Fibroblast of skin of right quadriceps (primary cell): Measurements from ENCODE around the gene SLF2.
"Not testable (repeated sequence)": the region's sequence is repeated elsewhere in the genome, so short reads cannot be mapped to it uniquely, and the experiment has no call there.

Source experiments
- DNase-seq: peaks from one replicate; pipeline ENCODE4 v3.0.0-alpha.2; 2013

Gene SLF2

GRCh38 chr10:100963826-100964225 lies 51.1 kb downstream of the SLF2 start:
- no peak for DNase-seq

GRCh38 chr10:100965820-100966219 lies 53.1 kb downstream of the SLF2 start:
- no peak for DNase-seq

- DNase-seq: no peak
Observed at GRCh38 chr10:100966887-100967286, 54.1 kb downstream of the SLF2 start.

GRCh38 chr10:100967332-100967731 lies 54.6 kb downstream of the SLF2 start:
- DNase-seq: no peak

GRCh38 chr10:100968062-100968736 lies 55.4 kb downstream of the SLF2 start:
- no peak for DNase-seq

- DNase-seq: no peak
Observed at GRCh38 chr10:100968863-100969186, 56.1 kb downstream of the SLF2 start.

- DNase-seq: no peak
Observed at GRCh38 chr10:100969187-100970075, 56.7 kb downstream of the SLF2 start, which contains the start of gene SEMA4G. Gene SEMA4G, plus strand, starts transcription at chr10:100969504. Its CDS starts 3,409 bp downstream, at chr10:100972913.

GRCh38 chr10:100970076-100970913 lies 57.5 kb downstream of the SLF2 start:
- no peak for DNase-seq

GRCh38 chr10:100970914-100971811 lies 58.4 kb downstream of the SLF2 start:
- DNase-seq: no peak

GRCh38 chr10:100972115-100972903 lies 59.5 kb downstream of the SLF2 start:
- DNase-seq: no peak

GRCh38 chr10:100972904-100973535 lies 60.3 kb downstream of the SLF2 start:
- no peak for DNase-seq

- DNase-seq: not testable (repeated sequence)
Observed at GRCh38 chr10:100975397-100975796, 62.6 kb downstream of the SLF2 start.

- no peak for DNase-seq
Observed at GRCh38 chr10:100976906-100977305, 64.1 kb downstream of the SLF2 start.

GRCh38 chr10:100977436-100977835 lies 64.7 kb downstream of the SLF2 start:
- no peak for DNase-seq

- DNase-seq: no peak
Observed at GRCh38 chr10:100978121-100978900, 65.5 kb downstream of the SLF2 start.

- no peak for DNase-seq
Observed at GRCh38 chr10:100978901-100979195, 66.1 kb downstream of the SLF2 start.

GRCh38 chr10:100979791-100980272 lies 67.1 kb downstream of the SLF2 start:
- no peak for DNase-seq

GRCh38 chr10:100980311-100980710 lies 67.5 kb downstream of the SLF2 start:
- no peak for DNase-seq

- no peak for DNase-seq
Observed at GRCh38 chr10:100980711-100981110, 67.9 kb downstream of the SLF2 start.

- DNase-seq: no peak
Observed at GRCh38 chr10:100981178-100981772, 68.5 kb downstream of the SLF2 start.
